NCI-H345 treated with DMSO at 0.1 percent for 48 hours (cell line): ENCODE data around the gene SERGEF.
A peak's percentile ranks its signal among the peaks of the same experiment; 100 is the strongest.

Source experiments
- DNase-seq: peaks from one replicate; lab custom pipeline; 2025; ENCODE audit not compliant: unreplicated experiment; lab: John Stamatoyannopoulos, UW

The SERGEF gene

GRCh38 chr11:17867341-17867740 lies 145.5 kb downstream of the SERGEF start:
- DNase-seq = no peak

GRCh38 chr11:17865765-17866428 lies 146.9 kb downstream of the SERGEF start:
- DNase-seq = no peak

GRCh38 chr11:17864478-17864941 lies 148.3 kb downstream of the SERGEF start:
- no peak for DNase-seq

GRCh38 chr11:17861036-17861755 lies 151.7 kb downstream of the SERGEF start:
- no peak for DNase-seq

- DNase-seq = no peak
Measured at GRCh38 chr11:17859552-17859951, 153.3 kb downstream of the SERGEF start.

GRCh38 chr11:17855531-17856290 lies 157.1 kb downstream of the SERGEF start:
- DNase-seq = no peak

GRCh38 chr11:17853280-17853679 lies 159.6 kb downstream of the SERGEF start:
- no peak for DNase-seq

- no peak for DNase-seq
Measured at GRCh38 chr11:17852246-17852645, 160.6 kb downstream of the SERGEF start.

GRCh38 chr11:17851697-17852096 lies 161.2 kb downstream of the SERGEF start:
- no peak for DNase-seq

GRCh38 chr11:17850336-17850735 lies 162.5 kb downstream of the SERGEF start:
- DNase-seq = no peak

- DNase-seq = no peak
Measured at GRCh38 chr11:17848715-17849114, 164.1 kb downstream of the SERGEF start.

GRCh38 chr11:17846852-17847453 lies 165.9 kb downstream of the SERGEF start:
- no peak for DNase-seq

- no peak for DNase-seq
Measured at GRCh38 chr11:17845431-17845881, 167.4 kb downstream of the SERGEF start.

GRCh38 chr11:17840101-17840548 lies 172.7 kb downstream of the SERGEF start:
- peak; percentile 42 for DNase-seq

GRCh38 chr11:17839450-17839849 lies 173.4 kb downstream of the SERGEF start:
- no peak for DNase-seq

- DNase-seq = no peak
Measured at GRCh38 chr11:17838102-17838501, 174.7 kb downstream of the SERGEF start.

GRCh38 chr11:17831883-17832282 lies 181.0 kb downstream of the SERGEF start:
- DNase-seq = no peak

- no peak for DNase-seq
Measured at GRCh38 chr11:17831228-17831627, 181.6 kb downstream of the SERGEF start.

- no peak for DNase-seq
Measured at GRCh38 chr11:17828311-17828751, 184.5 kb downstream of the SERGEF start.

GRCh38 chr11:17827006-17827405 lies 185.8 kb downstream of the SERGEF start:
- peak; percentile 11 for DNase-seq

GRCh38 chr11:17822401-17822781 lies 190.5 kb downstream of the SERGEF start:
- DNase-seq = no peak
